ENCODE measurements around the gene LRRC4C.

The LRRC4C gene

DNA sequence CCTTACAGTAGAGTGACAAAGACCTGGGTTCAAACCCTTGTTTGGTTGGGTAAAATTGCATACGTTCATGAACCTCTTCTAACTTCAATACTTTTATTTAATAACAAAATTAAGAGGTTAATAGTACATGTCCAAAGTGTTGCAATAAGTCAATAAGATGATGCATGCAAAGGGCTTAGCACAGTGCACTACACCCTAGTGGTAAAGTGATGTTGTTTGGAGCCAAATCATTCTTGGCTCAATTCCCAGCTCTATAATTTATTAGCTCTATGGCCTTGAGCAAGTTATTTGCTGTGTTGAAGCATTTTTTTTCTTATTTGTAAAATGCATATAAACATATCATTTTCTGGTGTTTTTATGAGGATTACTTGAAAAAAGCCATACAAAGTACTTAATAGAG, 945.3 kb downstream of the LRRC4C start:
- no peak for DNase-seq (ENCODE audit: extremely low read depth, insufficient read length)
- no peaks in the 10 kb centered on the region for H3K27me3 ChIP-seq (replicated peaks; ENCODE audit: control insufficient read depth, insufficient read depth, low read length)
- TF ChIP-seq, protein P1, sequence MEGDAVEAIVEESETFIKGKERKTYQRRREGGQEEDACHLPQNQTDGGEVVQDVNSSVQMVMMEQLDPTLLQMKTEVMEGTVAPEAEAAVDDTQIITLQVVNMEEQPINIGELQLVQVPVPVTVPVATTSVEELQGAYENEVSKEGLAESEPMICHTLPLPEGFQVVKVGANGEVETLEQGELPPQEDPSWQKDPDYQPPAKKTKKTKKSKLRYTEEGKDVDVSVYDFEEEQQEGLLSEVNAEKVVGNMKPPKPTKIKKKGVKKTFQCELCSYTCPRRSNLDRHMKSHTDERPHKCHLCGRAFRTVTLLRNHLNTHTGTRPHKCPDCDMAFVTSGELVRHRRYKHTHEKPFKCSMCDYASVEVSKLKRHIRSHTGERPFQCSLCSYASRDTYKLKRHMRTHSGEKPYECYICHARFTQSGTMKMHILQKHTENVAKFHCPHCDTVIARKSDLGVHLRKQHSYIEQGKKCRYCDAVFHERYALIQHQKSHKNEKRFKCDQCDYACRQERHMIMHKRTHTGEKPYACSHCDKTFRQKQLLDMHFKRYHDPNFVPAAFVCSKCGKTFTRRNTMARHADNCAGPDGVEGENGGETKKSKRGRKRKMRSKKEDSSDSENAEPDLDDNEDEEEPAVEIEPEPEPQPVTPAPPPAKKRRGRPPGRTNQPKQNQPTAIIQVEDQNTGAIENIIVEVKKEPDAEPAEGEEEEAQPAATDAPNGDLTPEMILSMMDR (IDR thresholded peaks at IDR 0.05; ENCODE audit: insufficient read depth, low read length, poor library complexity, severe bottlenecking), result no peak
- H3K36me3 ChIP-seq (ENCODE audit: control insufficient read depth, insufficient read depth, low read length), result no peaks in the 10 kb centered on the region
- no peak overlapping the region for H3K4me3 ChIP-seq (replicated peaks; ENCODE audit: low read depth, low read length)

DNA sequence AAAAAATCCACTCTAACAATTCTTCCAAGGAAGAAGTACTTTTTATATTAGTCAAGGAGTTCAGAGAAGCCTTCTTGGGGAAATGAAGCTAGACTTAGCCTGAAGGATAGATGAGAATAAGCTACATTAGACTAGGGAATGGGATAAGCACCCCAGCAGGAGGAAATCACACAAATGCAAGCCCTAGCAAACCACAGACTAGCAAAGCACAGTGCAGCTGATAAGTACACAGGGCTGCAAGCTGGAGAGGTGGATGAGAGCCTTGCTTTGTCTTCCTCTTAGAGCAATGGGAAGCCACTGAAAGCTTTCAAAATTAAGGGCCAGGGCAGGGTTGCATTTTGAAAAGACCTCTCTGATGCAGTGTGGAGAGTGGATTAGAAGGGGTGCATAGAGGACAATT, 946.2 kb downstream of the LRRC4C start:
- TF ChIP-seq, protein P1 (IDR thresholded peaks at IDR 0.05; ENCODE audit: insufficient read depth, low read length, poor library complexity, severe bottlenecking), result no peak
- Histone ChIP-seq H3K4me3 (replicated peaks; ENCODE audit: low read depth, low read length) (no peak overlapping the region), H3K27me3 (replicated peaks; ENCODE audit: control insufficient read depth, insufficient read depth, low read length) (no peaks in the 10 kb centered on the region), H3K36me3 (ENCODE audit: control insufficient read depth, insufficient read depth, low read length) (no peaks in the 10 kb centered on the region)
- no peak for DNase-seq (ENCODE audit: extremely low read depth, insufficient read length)

DNA sequence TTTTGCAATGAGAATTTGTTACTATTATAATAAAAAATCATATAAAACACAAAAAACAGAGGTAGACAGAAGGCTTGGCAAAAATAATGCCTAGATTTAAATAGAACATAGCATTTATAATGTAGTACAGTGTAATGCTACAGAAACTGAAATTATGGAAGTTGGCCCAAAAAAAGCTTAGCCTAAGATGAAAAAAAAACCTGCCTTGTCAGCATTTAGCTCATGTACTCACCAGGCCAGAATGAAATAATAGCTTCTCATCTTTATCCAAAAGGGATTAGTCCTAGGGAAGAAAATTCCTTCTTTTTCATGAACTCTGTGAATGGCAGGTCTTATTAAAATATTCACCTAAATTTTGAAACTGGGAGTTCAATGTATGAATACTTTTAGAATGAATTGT, 951.1 kb downstream of the LRRC4C start:
- Histone ChIP-seq H3K36me3 (ENCODE audit: control insufficient read depth, insufficient read depth, low read length) (no peaks in the 10 kb centered on the region), H3K27me3 (replicated peaks; ENCODE audit: control insufficient read depth, insufficient read depth, low read length) (no peaks in the 10 kb centered on the region), H3K4me3 (replicated peaks; ENCODE audit: low read depth, low read length) (no peak overlapping the region)
- DNase-seq (ENCODE audit: extremely low read depth, insufficient read length), result no peak
- TF ChIP-seq, protein P1 (IDR thresholded peaks at IDR 0.05; ENCODE audit: insufficient read depth, low read length, poor library complexity, severe bottlenecking), result no peak

DNA sequence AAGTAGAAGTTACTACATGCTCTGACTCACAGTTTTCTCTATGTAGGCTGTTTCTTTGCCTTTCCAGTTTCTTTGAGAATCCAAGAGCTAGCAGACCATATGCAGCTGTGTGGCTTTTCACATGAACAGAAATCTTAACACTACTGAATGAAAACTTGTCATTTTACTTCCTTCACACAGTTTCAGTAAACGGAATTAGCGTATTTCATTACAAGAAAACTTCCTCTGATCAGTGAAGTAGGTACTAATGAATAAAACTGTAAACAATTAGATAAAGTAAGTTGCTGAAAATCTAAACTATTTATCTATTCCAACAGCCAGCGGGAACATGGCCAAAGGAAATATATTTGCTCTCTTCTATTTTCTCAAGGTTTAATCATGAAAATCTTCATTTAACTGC, 953.2 kb downstream of the LRRC4C start:
- Histone ChIP-seq H3K4me3 (replicated peaks; ENCODE audit: low read depth, low read length) (no peak overlapping the region), H3K36me3 (ENCODE audit: control insufficient read depth, insufficient read depth, low read length) (no peaks in the 10 kb centered on the region), H3K27me3 (replicated peaks; ENCODE audit: control insufficient read depth, insufficient read depth, low read length) (no peaks in the 10 kb centered on the region)
- no peak for DNase-seq (ENCODE audit: extremely low read depth, insufficient read length)
- TF ChIP-seq, protein P1 (IDR thresholded peaks at IDR 0.05; ENCODE audit: insufficient read depth, low read length, poor library complexity, severe bottlenecking), result no peak

DNA sequence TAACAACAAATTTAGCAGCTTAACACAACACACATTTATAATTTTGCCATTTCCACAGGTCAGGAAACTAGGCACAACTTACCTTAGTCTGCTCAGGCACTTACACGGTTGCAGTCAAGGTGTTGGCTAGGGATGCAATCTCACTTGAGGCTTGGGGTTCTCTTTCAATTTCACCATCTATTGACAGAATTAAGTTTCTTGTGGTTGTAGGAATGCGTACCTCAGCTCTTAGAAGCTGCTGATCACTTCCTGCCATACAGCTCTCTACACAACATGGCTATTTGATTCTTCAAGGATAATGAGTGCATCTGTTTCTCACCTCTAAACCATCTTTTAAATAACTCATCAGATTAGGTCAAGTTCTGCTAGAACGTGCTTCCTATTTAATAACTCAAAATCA, 968.1 kb downstream of the LRRC4C start:
- no peaks in the 10 kb centered on the region for H3K36me3 ChIP-seq (ENCODE audit: control insufficient read depth, insufficient read depth, low read length)
- TF ChIP-seq, protein P1 (IDR thresholded peaks at IDR 0.05; ENCODE audit: insufficient read depth, low read length, poor library complexity, severe bottlenecking), result no peak
- no peak for DNase-seq (ENCODE audit: extremely low read depth, insufficient read length)
- no peak overlapping the region for H3K4me3 ChIP-seq (replicated peaks; ENCODE audit: low read depth, low read length)
- no peaks in the 10 kb centered on the region for H3K27me3 ChIP-seq (replicated peaks; ENCODE audit: control insufficient read depth, insufficient read depth, low read length)

DNA sequence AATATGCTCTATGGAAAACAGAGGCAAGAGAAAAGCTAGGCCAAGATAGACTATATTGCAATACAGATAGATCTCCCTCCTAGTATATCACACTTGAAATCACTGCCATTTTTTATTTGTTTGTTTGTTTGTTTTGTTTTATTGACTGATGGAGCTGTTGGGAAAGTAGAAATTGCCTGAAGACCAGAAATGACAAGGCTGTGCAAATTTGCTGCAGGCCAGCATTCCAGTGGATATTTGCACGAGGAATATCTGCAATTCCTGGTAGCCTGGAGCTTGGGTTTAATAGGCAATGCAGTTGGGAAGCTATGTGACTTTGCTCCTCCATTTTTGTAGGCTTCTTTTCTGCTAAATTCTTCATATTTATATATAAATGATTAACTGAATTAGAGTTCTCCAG, 991.7 kb downstream of the LRRC4C start:
- Histone ChIP-seq H3K4me3 (replicated peaks; ENCODE audit: low read depth, low read length) (no peak overlapping the region), H3K36me3 (ENCODE audit: control insufficient read depth, insufficient read depth, low read length) (no peaks in the 10 kb centered on the region), H3K27me3 (replicated peaks; ENCODE audit: control insufficient read depth, insufficient read depth, low read length) (no peaks in the 10 kb centered on the region)
- TF ChIP-seq, protein P1 (IDR thresholded peaks at IDR 0.05; ENCODE audit: insufficient read depth, low read length, poor library complexity, severe bottlenecking), result no peak
- DNase-seq (ENCODE audit: extremely low read depth, insufficient read length), result no peak
